Panc1 (cell line): Measurements from ENCODE around the gene PRRT1B. TPM values are rescaled to one million over a fixed set of nuclear protein-coding genes. Genes with fewer than 3 reads are reported as not detected.

Experiments
- ATAC-seq: fragments of 200-7000 bp; cut with Tn5 transposase; 2 replicates; pipeline ENCODE4 v1.9.1; 2020; ENCODE audit warnings: mild to moderate bottlenecking, moderate library complexity
- BruUV-seq: library from RNA; stranded (reverse); fragments of 400-500 nt; replicated peaks from 2 replicates; lab custom pipeline; 2021; lab: Mats Ljungman, UMichigan
- CTCF ChIA-PET: fragments of 300-600 bp; sonication (Branson Sonifier 250); formaldehyde crosslinking; loops from one replicate; lab custom pipeline; 2022; ENCODE audit warnings: antibody characterized with exemption; lab: Charles Lee
- POLR2A ChIA-PET: fragments of 300-600 bp; sonication (Branson Sonifier 250); formaldehyde crosslinking; loops from one replicate; lab custom pipeline; 2022; ENCODE audit warnings: antibody characterized with exemption; lab: Charles Lee
- DNase-seq: peaks from one replicate; pipeline ENCODE4 v3.0.0-alpha.2; 2010; ENCODE audit warnings: low read depth, low spot score
- H3K27ac ChIP-seq: 2 replicates; pipeline ENCODE4 v1.5.1; 2011; ENCODE audit warnings: mild to moderate bottlenecking, low read length, inconsistent platforms
- H3K27me3 ChIP-seq: fragments of 200-500 bp; sonication (Bioruptor generic); 2 replicates; pipeline ENCODE4 v1.6.0; 2014; ENCODE audit warnings: low read length, inconsistent platforms; ENCODE audit not compliant: control insufficient read depth, insufficient read depth
- H3K36me3 ChIP-seq: fragments of 200-500 bp; sonication (Bioruptor generic); 2 replicates; pipeline ENCODE4 v1.5.1; 2014; ENCODE audit warnings: inconsistent platforms, mild to moderate bottlenecking, low read length, moderate library complexity; ENCODE audit not compliant: control insufficient read depth, insufficient read depth
- H3K4me1 ChIP-seq: 2 replicates; pipeline ENCODE4 v1.5.1; 2011; ENCODE audit warnings: inconsistent platforms, mild to moderate bottlenecking, low read length, moderate library complexity; ENCODE audit not compliant: control insufficient read depth, insufficient read depth
- H3K4me3 ChIP-seq, 2 experiments: 2 replicates each; pipeline ENCODE4 v1.5.1; 2011 to 2012; ENCODE audit warnings: low read depth in 2 of 2, low read length in 2 of 2, mild to moderate bottlenecking in 2 of 2, inconsistent platforms in 1 of 2, moderate library complexity in 1 of 2
- H3K9me3 ChIP-seq: fragments of 200-500 bp; sonication (Bioruptor generic); 2 replicates; pipeline ENCODE4 v1.5.1; 2014; ENCODE audit warnings: low read depth, mild to moderate bottlenecking, inconsistent platforms, low read length, moderate library complexity; ENCODE audit not compliant: control insufficient read depth, insufficient read depth
- POLR2AphosphoS5 ChIP-seq: IDR thresholded peaks from 2 replicates; pipeline ENCODE4 v1.6.1; 2012; ENCODE audit warnings: mild to moderate bottlenecking, low read depth, low read length, moderate library complexity
- SIN3A ChIP-seq: IDR thresholded peaks from 2 replicates; pipeline ENCODE4 v1.6.1; 2012; ENCODE audit warnings: low read depth, mild to moderate bottlenecking, low read length, moderate library complexity, borderline replicate concordance; ENCODE audit not compliant: insufficient read depth
- TCF7L2 ChIP-seq: IDR thresholded peaks from 2 replicates; pipeline ENCODE4 v1.6.1; 2011; ENCODE audit warnings: mild to moderate bottlenecking, low read depth, low read length, inconsistent platforms
- in situ Hi-C: cut with HindIII; loops from 2 replicates; pipeline ENCODE4 v1.10.0; 2016; ENCODE audit warnings: low sequenced_read_pairs, low pct_unique_long_range_greater_than_20kb
- intact Hi-C: fragments of 100-400 bp; cut with micrococcal nuclease; formaldehyde crosslinking; loops from one replicate; pipeline ENCODE4 v1.10.0; 2022; ENCODE audit not compliant: unreplicated experiment
- total RNA-seq: library from RNA; stranded (reverse); gene quantifications from one replicate; pipeline ENCODE4 v1.2.1, GENCODE V29; 2021; ENCODE audit not compliant: unreplicated experiment
- TF ChIP-seq, protein P1 (sequence below), 2 experiments: IDR thresholded peaks; 2 replicates each; pipeline ENCODE4 v1.6.1; 2011 to 2012; ENCODE audit warnings: low read depth in 2 of 2, control low read depth in 1 of 2, low read length in 1 of 2, mild to moderate bottlenecking in 1 of 2, moderate library complexity in 1 of 2; ENCODE audit not compliant: insufficient read depth in 1 of 2
- TF ChIP-seq, protein P2 (sequence below): fragments of 450-650 bp; IDR thresholded peaks from 2 replicates; pipeline ENCODE4 v1.5.1; 2017; ENCODE audit warnings: mild to moderate bottlenecking

Gene PRRT1B
- total RNA-seq, 1 experiment from 2014 or later: 1.1 TPM

DNA sequence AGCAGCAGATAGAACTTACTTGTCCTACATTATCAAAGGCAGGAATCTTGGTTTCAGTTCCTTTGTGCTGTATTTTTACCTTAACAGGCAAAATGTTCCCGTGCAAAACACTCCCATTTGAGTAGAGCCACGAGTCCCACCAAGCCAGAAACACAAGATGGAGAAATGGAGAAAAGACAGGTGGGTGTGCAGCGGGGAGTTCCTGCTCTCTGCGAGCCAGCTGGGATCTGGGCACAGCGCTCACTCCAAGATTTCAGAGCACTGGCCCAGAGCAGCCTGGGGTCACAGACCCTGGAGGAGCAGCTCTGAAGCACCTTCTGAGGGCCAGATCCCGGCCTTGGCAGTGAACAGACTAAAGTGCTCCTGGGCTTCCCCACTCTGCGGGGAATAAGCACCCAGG is 17.1 kb upstream of the PRRT1B start:
- no peaks in the 10 kb centered on the region for H3K27me3 ChIP-seq
- no peaks in the 10 kb centered on the region for H3K36me3 ChIP-seq
- in situ Hi-C loops (no loop called here), intact Hi-C loops (no loop called here)
- no peaks in the 10 kb centered on the region for H3K9me3 ChIP-seq
- ChIA-PET CTCF (no interaction called here), POLR2A (no interaction called here)
- DNase-seq: no peak
- no TSS peak for BruUV-seq
- TF ChIP-seq, protein P1, sequence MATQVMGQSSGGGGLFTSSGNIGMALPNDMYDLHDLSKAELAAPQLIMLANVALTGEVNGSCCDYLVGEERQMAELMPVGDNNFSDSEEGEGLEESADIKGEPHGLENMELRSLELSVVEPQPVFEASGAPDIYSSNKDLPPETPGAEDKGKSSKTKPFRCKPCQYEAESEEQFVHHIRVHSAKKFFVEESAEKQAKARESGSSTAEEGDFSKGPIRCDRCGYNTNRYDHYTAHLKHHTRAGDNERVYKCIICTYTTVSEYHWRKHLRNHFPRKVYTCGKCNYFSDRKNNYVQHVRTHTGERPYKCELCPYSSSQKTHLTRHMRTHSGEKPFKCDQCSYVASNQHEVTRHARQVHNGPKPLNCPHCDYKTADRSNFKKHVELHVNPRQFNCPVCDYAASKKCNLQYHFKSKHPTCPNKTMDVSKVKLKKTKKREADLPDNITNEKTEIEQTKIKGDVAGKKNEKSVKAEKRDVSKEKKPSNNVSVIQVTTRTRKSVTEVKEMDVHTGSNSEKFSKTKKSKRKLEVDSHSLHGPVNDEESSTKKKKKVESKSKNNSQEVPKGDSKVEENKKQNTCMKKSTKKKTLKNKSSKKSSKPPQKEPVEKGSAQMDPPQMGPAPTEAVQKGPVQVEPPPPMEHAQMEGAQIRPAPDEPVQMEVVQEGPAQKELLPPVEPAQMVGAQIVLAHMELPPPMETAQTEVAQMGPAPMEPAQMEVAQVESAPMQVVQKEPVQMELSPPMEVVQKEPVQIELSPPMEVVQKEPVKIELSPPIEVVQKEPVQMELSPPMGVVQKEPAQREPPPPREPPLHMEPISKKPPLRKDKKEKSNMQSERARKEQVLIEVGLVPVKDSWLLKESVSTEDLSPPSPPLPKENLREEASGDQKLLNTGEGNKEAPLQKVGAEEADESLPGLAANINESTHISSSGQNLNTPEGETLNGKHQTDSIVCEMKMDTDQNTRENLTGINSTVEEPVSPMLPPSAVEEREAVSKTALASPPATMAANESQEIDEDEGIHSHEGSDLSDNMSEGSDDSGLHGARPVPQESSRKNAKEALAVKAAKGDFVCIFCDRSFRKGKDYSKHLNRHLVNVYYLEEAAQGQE (IDR thresholded peaks at IDR 0.05; ENCODE audit: insufficient read depth in 1 of 2, low read depth in 2 of 2, low read length in 1 of 2): no peak
- TF ChIP-seq TCF7L2 (no peak), SIN3A (no peak), POLR2AphosphoS5 (no peak)
- TF ChIP-seq, protein P2, sequence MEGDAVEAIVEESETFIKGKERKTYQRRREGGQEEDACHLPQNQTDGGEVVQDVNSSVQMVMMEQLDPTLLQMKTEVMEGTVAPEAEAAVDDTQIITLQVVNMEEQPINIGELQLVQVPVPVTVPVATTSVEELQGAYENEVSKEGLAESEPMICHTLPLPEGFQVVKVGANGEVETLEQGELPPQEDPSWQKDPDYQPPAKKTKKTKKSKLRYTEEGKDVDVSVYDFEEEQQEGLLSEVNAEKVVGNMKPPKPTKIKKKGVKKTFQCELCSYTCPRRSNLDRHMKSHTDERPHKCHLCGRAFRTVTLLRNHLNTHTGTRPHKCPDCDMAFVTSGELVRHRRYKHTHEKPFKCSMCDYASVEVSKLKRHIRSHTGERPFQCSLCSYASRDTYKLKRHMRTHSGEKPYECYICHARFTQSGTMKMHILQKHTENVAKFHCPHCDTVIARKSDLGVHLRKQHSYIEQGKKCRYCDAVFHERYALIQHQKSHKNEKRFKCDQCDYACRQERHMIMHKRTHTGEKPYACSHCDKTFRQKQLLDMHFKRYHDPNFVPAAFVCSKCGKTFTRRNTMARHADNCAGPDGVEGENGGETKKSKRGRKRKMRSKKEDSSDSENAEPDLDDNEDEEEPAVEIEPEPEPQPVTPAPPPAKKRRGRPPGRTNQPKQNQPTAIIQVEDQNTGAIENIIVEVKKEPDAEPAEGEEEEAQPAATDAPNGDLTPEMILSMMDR: no peak
- no peak overlapping the region for H3K4me3 ChIP-seq
- no peak overlapping the region for H3K27ac ChIP-seq
- H3K4me1 ChIP-seq: 0 out of 2 replicates have a peak, but pooled peaks cover 5% of the 10 kb centered on the region
- no peak for ATAC-seq

DNA sequence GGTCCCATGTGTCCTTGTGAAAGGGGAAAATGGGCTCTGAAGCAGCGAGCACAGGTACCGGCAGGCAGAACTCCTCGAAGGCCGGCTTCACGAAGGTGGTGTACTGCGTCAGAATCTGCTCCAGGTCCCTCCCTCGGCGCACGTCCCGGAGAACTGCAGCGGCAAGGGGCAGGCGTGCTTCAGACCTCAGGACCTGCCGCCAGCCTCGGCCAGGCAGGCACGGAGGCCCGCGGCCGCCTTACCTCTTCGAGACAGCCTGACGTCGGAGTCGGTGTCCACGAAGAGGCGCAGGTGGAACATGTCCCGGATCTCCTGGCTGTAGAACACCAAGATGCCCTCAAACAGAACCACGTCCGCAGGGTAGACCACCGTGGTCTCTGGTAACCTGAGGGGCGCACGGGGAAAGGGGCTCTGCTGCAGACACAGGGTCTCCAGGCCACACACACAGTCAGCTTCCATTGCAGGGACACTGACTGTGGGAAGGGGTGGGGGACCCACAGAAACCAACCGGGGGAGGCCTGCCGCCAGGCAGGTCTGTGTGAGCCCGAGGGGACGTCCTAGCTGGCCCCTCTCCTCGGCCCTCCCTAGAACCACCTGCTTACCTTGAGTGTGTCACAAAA is 16.3 kb upstream of the PRRT1B start:
- ChIA-PET POLR2A (no interaction called here), CTCF (no interaction called here)
- in situ Hi-C loops (no loop called here), intact Hi-C loops (no loop called here)
- H3K27ac ChIP-seq: no peak overlapping the region
- no peak for TF ChIP-seq TCF7L2
- H3K4me1 ChIP-seq: 0 out of 2 replicates have a peak, but pooled peaks cover 5% of the 10 kb centered on the region
- DNase-seq: no peak
- ATAC-seq: no peak
- no peaks in the 10 kb centered on the region for H3K9me3 ChIP-seq
- no peak overlapping the region for H3K4me3 ChIP-seq
- no peaks in the 10 kb centered on the region for H3K36me3 ChIP-seq
- no peaks in the 10 kb centered on the region for H3K27me3 ChIP-seq
- no TSS peak for BruUV-seq
